GM12878 (cell line): ENCODE measurements around the gene NPAS3. TPM values are rescaled to one million over a fixed set of nuclear protein-coding genes. Genes with fewer than 3 reads are reported as not detected.

Source experiments
- ATAC-seq: fragments of 200-7000 bp; cut with Tn5 transposase; 3 replicates; pipeline ENCODE4 v1.9.1; 2020; ENCODE audit warnings: mild to moderate bottlenecking, moderate library complexity
- BruUV-seq: library from RNA; stranded (reverse); fragments of 400-500 nt; replicated peaks from 2 replicates; lab custom pipeline; 2021; lab: Mats Ljungman, UMichigan
- CTCF ChIA-PET: fragments of 300-600 bp; sonication (Branson Sonifier 250); formaldehyde crosslinking; extraction: SDS; loops from one replicate; lab custom pipeline; 2021; ENCODE audit warnings: inconsistent platforms; lab: Yijun Ruan, JAX
- POLR2A ChIA-PET: fragments of 350-600 bp; formaldehyde crosslinking; extraction: SDS; loops from one replicate; lab custom pipeline; 2021; ENCODE audit warnings: inconsistent platforms; lab: Charles Lee
- RAD21 ChIA-PET: fragments of 300-600 bp; sonication (Branson Sonifier 250); formaldehyde crosslinking; loops from one replicate; lab custom pipeline; 2023; ENCODE audit warnings: antibody characterized with exemption; ENCODE audit not compliant: unreplicated experiment; lab: Charles Lee
- SMC1A ChIA-PET: fragments of 300-600 bp; sonication (Branson Sonifier 250); formaldehyde crosslinking; loops from one replicate; lab custom pipeline; 2023; ENCODE audit not compliant: unreplicated experiment, uncharacterized antibody; lab: Charles Lee
- DNase-seq: peaks from one replicate; pipeline ENCODE4 v3.0.0-alpha.2; 2011; ENCODE audit warnings: low read depth, low spot score
- FAIRE-seq: peaks from 3 replicates; lab custom pipeline; 2011; peaks lifted over from hg19 to GRCh38; lab: Jason Lieb, UNC
- H2AFZ ChIP-seq: 2 replicates; pipeline ENCODE4 v1.6.0; 2011; ENCODE audit warnings: low read depth, low read length, control low read depth; ENCODE audit not compliant: control insufficient read depth
- H3K27ac ChIP-seq: 2 replicates; pipeline ENCODE4 v1.5.1; 2011; ENCODE audit warnings: control low read depth; ENCODE audit not compliant: control insufficient read depth, insufficient read depth
- H3K27me3 ChIP-seq, 2 experiments: replicated peaks in 1 of 2; 2 replicates each; pipeline versions ENCODE4 v1.6.0 to v1.6.1; 2011; ENCODE audit warnings: low read length in 1 of 2; ENCODE audit not compliant: control insufficient read depth in 2 of 2, insufficient read depth in 2 of 2
- H3K36me3 ChIP-seq, 2 experiments: 2 replicates each; pipeline ENCODE4 v1.5.1; 2011; ENCODE audit warnings: low read length in 1 of 2; ENCODE audit not compliant: control insufficient read depth in 2 of 2, insufficient read depth in 2 of 2
- H3K4me1 ChIP-seq: 2 replicates; pipeline ENCODE4 v1.6.1; 2011; ENCODE audit warnings: mild to moderate bottlenecking, low read length, moderate library complexity, mixed read lengths; ENCODE audit not compliant: control insufficient read depth, insufficient read depth
- H3K4me2 ChIP-seq: 2 replicates; pipeline ENCODE4 v1.6.0; 2011; ENCODE audit warnings: control low read depth; ENCODE audit not compliant: control insufficient read depth, insufficient read depth
- H3K4me3 ChIP-seq: fragments of 200-600 bp; sonication (generic); 2 replicates; pipeline ENCODE4 v1.5.1; 2016
- H3K79me2 ChIP-seq: 2 replicates; pipeline ENCODE4 v1.6.0; 2011; ENCODE audit warnings: low read length; ENCODE audit not compliant: control insufficient read depth, insufficient read depth
- H3K9ac ChIP-seq: 2 replicates; pipeline ENCODE4 v1.8.0; 2011; ENCODE audit warnings: low read length, control low read depth, mixed read lengths; ENCODE audit not compliant: control insufficient read depth, insufficient read depth
- H3K9me3 ChIP-seq: replicated peaks from 3 replicates; pipeline ENCODE4 v1.5.1; 2011; ENCODE audit warnings: mild to moderate bottlenecking, low read length; ENCODE audit not compliant: control insufficient read depth, insufficient read depth
- H4K20me1 ChIP-seq: 2 replicates; pipeline ENCODE4 v1.6.0; 2011; ENCODE audit not compliant: control insufficient read depth, insufficient read depth
- ASH2L ChIP-seq: fragments of 300-600, 200-600 bp; sonication (generic); IDR thresholded peaks from 2 replicates; pipeline ENCODE4 v1.6.1; 2017; ENCODE audit warnings: low read depth, mild to moderate bottlenecking, borderline replicate concordance
- BCLAF1 ChIP-seq: fragments of 450-650 bp; IDR thresholded peaks from 2 replicates; pipeline ENCODE4 v1.6.1; 2017; ENCODE audit warnings: antibody characterized with exemption, mild to moderate bottlenecking, moderate library complexity
- ESRRA ChIP-seq: IDR thresholded peaks from 2 replicates; pipeline ENCODE4 v1.6.1; 2012; ENCODE audit warnings: mild to moderate bottlenecking, low read length, improper control_type of control experiment
- GABPA ChIP-seq: IDR thresholded peaks from 2 replicates; pipeline ENCODE4 v1.6.1; 2014; ENCODE audit warnings: antibody characterized with exemption, low read depth, mild to moderate bottlenecking, inconsistent platforms
- GATAD2B ChIP-seq: fragments of 450-650 bp; conservative IDR thresholded peaks from 2 replicates; pipeline ENCODE4 v1.6.1; 2017; ENCODE audit warnings: low read depth, mild to moderate bottlenecking, moderate library complexity
- HDGF ChIP-seq: fragments of 450-650 bp; IDR thresholded peaks from 2 replicates; pipeline ENCODE4 v1.6.1; 2016; ENCODE audit warnings: antibody characterized with exemption
- HSF1 ChIP-seq: fragments of 150-350 bp; IDR thresholded peaks from 2 replicates; pipeline ENCODE4 v1.6.1; 2014; ENCODE audit warnings: mild to moderate bottlenecking, low read depth, low read length
- KDM1A ChIP-seq: fragments of 200-600 bp; sonication (generic); IDR thresholded peaks from 2 replicates; pipeline ENCODE4 v1.6.1; 2016; ENCODE audit warnings: borderline replicate concordance
- MAX ChIP-seq: IDR thresholded peaks from 2 replicates; pipeline ENCODE4 v1.6.1; 2012; ENCODE audit warnings: low read depth, low read length, improper control_type of control experiment
- POLR2AphosphoS2 ChIP-seq: IDR thresholded peaks from 2 replicates; pipeline ENCODE4 v1.6.1; 2011; ENCODE audit warnings: low read depth, mild to moderate bottlenecking, low read length, improper control_type of control experiment, moderate library complexity
- PRDM15 ChIP-seq: fragments of 450-650 bp; formaldehyde crosslinking; IDR thresholded peaks from 2 replicates; pipeline ENCODE4 v1.4.0; 2020; ENCODE audit warnings: mild to moderate bottlenecking, moderate library complexity
- SIX5 ChIP-seq: IDR thresholded peaks from 2 replicates; pipeline ENCODE4 v1.6.1; 2011; ENCODE audit warnings: mild to moderate bottlenecking, low read depth, low read length, moderate library complexity; ENCODE audit not compliant: severe bottlenecking
- SMAD1 ChIP-seq: fragments of 450-650 bp; IDR thresholded peaks from 2 replicates; pipeline ENCODE4 v1.6.1; 2018; ENCODE audit warnings: mild to moderate bottlenecking, low read depth; ENCODE audit not compliant: partially characterized antibody
- STAT1 ChIP-seq: fragments of 450-650 bp; conservative IDR thresholded peaks from 2 replicates; pipeline ENCODE4 v1.6.1; 2014; ENCODE audit warnings: antibody characterized with exemption, mild to moderate bottlenecking
- SUZ12 ChIP-seq: fragments of 200-600 bp; sonication (generic); IDR thresholded peaks from one replicate; pipeline ENCODE4 v1.6.1; 2018; ENCODE audit warnings: antibody characterized with exemption, mild to moderate bottlenecking; ENCODE audit not compliant: unreplicated experiment
- YBX1 ChIP-seq: fragments of 450-650 bp; IDR thresholded peaks from 2 replicates; pipeline ENCODE4 v1.6.1; 2016; ENCODE audit warnings: antibody characterized with exemption
- ZNF217 ChIP-seq: fragments of 450-650 bp; IDR thresholded peaks from 2 replicates; pipeline ENCODE4 v1.6.1; 2017; ENCODE audit warnings: antibody characterized with exemption, mild to moderate bottlenecking
- WGBS: methylation state at CpG from one replicate; pipeline ENCODE4 v1.1.6; 2016; ENCODE audit warnings: low lambda C conversion rate; ENCODE audit not compliant: insufficient replicate concordance, insufficient coverage; ENCODE audit errors: missing lambda C conversion rate; 5-methylcytosine and 5-hydroxymethylcytosine counted together
- in situ Hi-C: fragments of 300-500 bp; cut with MboI; formaldehyde crosslinking; loops from 9 replicates; pipeline ENCODE4 v1.14.3; 2018; ENCODE audit warnings: mixed read lengths
- intact Hi-C: fragments of 100-400 bp; cut with micrococcal nuclease; formaldehyde crosslinking; loops from one replicate; pipeline ENCODE4 v1.14.2; 2022; ENCODE audit not compliant: unreplicated experiment
- polyA plus RNA-seq, 11 experiments: library from polyadenylated mRNA; depleted of rRNA in 4 of 11; unstranded in 6 of 11; stranded (reverse) in 5 of 11; fragments of >200 nt; fragmentation: Nextera tagmentation in 4 of 11; fragmentation: Illumina TruSeq in 1 of 11; extraction: Ambion mirVana in 4 of 11; extraction: Trizol in 1 of 11; gene quantifications; 1 replicate in 1 of 11; 2 replicates in 10 of 11; pipeline versions ENCODE4 v1.2.1 to v1.2.3, GENCODE V29; 2011 to 2016; ENCODE audit warnings: inconsistent platforms in 2 of 11, missing spikeins in 2 of 11, low read depth in 1 of 11
- total RNA-seq, 4 experiments: library from RNA; depleted of rRNA in 3 of 4; stranded (reverse); fragments of >200 nt in 3 of 4; fragmentation: Illumina TruSeq in 1 of 4; extraction: Trizol in 1 of 4; gene quantifications; 2 replicates each; pipeline versions ENCODE4 v1.2.1 to v1.2.3, GENCODE V29; 2013 to 2021

Gene NPAS3
- total and polyA plus RNA-seq, 10 of the 15 experiments (the other 5 are each of a cell fraction or from before 2014, with no cell fraction given), result under 0.01 to 2.7 (median 0.03) TPM; not detected in 6

- RAD21 ChIA-PET, result no interaction called here
- no peak for FAIRE-seq
- TF ChIP-seq SUZ12 (no peak), KDM1A (no peak), ZNF217 (no peak), SMAD1 (no peak), PRDM15 (CRISPR knock-in tag) (no peak), YBX1 (no peak), MAX (no peak), GABPA (no peak), BCLAF1 (no peak), STAT1 (no peak), ESRRA (no peak), HSF1 (no peak), HDGF (no peak), GATAD2B (no peak), ASH2L (no peak), POLR2AphosphoS2 (no peak), SIX5 (no peak)
- TF ChIP-seq, all 136 proteins: peak for 0
Observed at GRCh38 chr14:33068626-33069025, 129.9 kb downstream of the NPAS3 start.

More at GRCh38 chr14:33068626-33069025, 129.9 kb downstream of the NPAS3 start:
- H3K9ac ChIP-seq, result no peak overlapping the region
- H3K9me3 ChIP-seq, result no peaks in the 10 kb centered on the region
- BruUV-seq, result no TSS peak
- no peaks in the 10 kb centered on the region for H4K20me1 ChIP-seq
- ChIA-PET SMC1A (no interaction called here), CTCF (no interaction called here), POLR2A (no interaction called here)
- H3K4me2 ChIP-seq, result no peak overlapping the region
- intact Hi-C loops (no loop called here), in situ Hi-C loops (no loop called here)
- 22% methylated on average over 6 of the region's 6 CpGs for WGBS
- no peaks in the 10 kb centered on the region for H3K79me2 ChIP-seq
- H3K27ac ChIP-seq, result no peak overlapping the region
- H3K4me3 ChIP-seq, result no peak overlapping the region
- no peaks in the 10 kb centered on the region for H3K27me3 ChIP-seq
- no peaks in the 10 kb centered on the region for H3K4me1 ChIP-seq
- H2AFZ ChIP-seq, result no peak overlapping the region
- no peaks in the 10 kb centered on the region for H3K36me3 ChIP-seq
- DNase-seq, result no peak
- ATAC-seq, result no peak
